B cell (primary cell): ENCODE data around the gene UBQLN4. TPM values are rescaled to one million over a fixed set of nuclear protein-coding genes. Genes with fewer than 3 reads are reported as not detected.
A peak's percentile ranks its signal among the peaks of the same experiment; 100 is the strongest.

Experiments used
- ATAC-seq: fragments of 200-7000 bp; cut with Tn5 transposase; one replicate; pipeline ENCODE4 v1.10.0; 2021; ENCODE audit warnings: low read depth, mild to moderate bottlenecking, moderate number of reproducible peaks, moderate library complexity
- CTCF ChIA-PET: fragments of 350-600 bp; sonication (Branson Sonifier 250); formaldehyde crosslinking; loops from one replicate; lab custom pipeline; 2021; ENCODE audit warnings: antibody characterized with exemption, inconsistent platforms; lab: Charles Lee
- POLR2A ChIA-PET: fragments of 350-600 bp; sonication (Branson Sonifier 250); formaldehyde crosslinking; loops from one replicate; lab custom pipeline; 2021; ENCODE audit warnings: antibody characterized with exemption; lab: Charles Lee
- DNase-seq: peaks from one replicate; pipeline ENCODE4 v3.0.0; 2013
- H2AFZ ChIP-seq: 2 replicates; pipeline ENCODE4 v1.6.1; 2012; ENCODE audit warnings: mild to moderate bottlenecking, low read depth, low read length; ENCODE audit not compliant: insufficient read depth, poor library complexity, severe bottlenecking
- H3K27ac ChIP-seq, 2 donors: 1 replicate in 1 of 2; 2 replicates in 1 of 2; pipeline ENCODE4 v1.5.1; 2012 to 2013; ENCODE audit warnings: low read length in 2 of 2, mild to moderate bottlenecking in 2 of 2, moderate library complexity in 1 of 2
- H3K27me3 ChIP-seq, 4 experiments: fragments of 200-600 bp in 1 of 4; sonication (generic) in 1 of 4; replicated peaks in 1 of 4; 1 replicate in 2 of 4; 2 replicates in 2 of 4; pipeline versions ENCODE4 v1.6.1 to v1.7.0; 2013 to 2016; ENCODE audit warnings: low read length in 3 of 4, mild to moderate bottlenecking in 2 of 4, mixed read lengths in 1 of 4, moderate library complexity in 1 of 4; ENCODE audit not compliant: insufficient read depth in 4 of 4, control insufficient read depth in 3 of 4; ENCODE audit errors: control extremely low read depth in 1 of 4
- H3K36me3 ChIP-seq, 2 experiments: replicated peaks in 1 of 2; 1 replicate in 1 of 2; 2 replicates in 1 of 2; pipeline versions ENCODE4 v1.6.1 to v1.7.1; 2013; ENCODE audit warnings: low read length in 1 of 2; ENCODE audit not compliant: insufficient read depth in 2 of 2, control insufficient read depth in 1 of 2; ENCODE audit errors: control extremely low read depth in 1 of 2, extremely low read depth in 1 of 2
- H3K4me1 ChIP-seq, 2 donors: fragments of 200-600 bp in 1 of 2; sonication (generic) in 1 of 2; 1 replicate in 1 of 2; 2 replicates in 1 of 2; pipeline versions ENCODE4 v1.5.1 to v1.6.1; 2013 to 2017; ENCODE audit warnings: low read length in 2 of 2; ENCODE audit not compliant: control insufficient read depth in 2 of 2, insufficient read depth in 2 of 2
- H3K4me2 ChIP-seq: replicated peaks from 2 replicates; pipeline ENCODE3; 2012; ENCODE audit warnings: mild to moderate bottlenecking, low read depth, low read length; ENCODE audit not compliant: poor library complexity, severe bottlenecking
- H3K4me3 ChIP-seq, 5 experiments: fragments of 200-600 bp in 1 of 5; sonication (generic) in 1 of 5; 1 replicate in 3 of 5; 2 replicates in 2 of 5; pipeline versions ENCODE4 v1.5.1 to v1.7.0; 2011 to 2016; ENCODE audit warnings: low read length in 4 of 5, mild to moderate bottlenecking in 4 of 5, low read depth in 2 of 5, control low read depth in 1 of 5, moderate library complexity in 1 of 5; ENCODE audit not compliant: insufficient read depth in 1 of 5; ENCODE audit errors: control extremely low read depth in 1 of 5, extremely low read depth in 1 of 5
- H3K79me2 ChIP-seq: fragments of 200-600 bp; sonication (generic); one replicate; pipeline ENCODE4 v1.6.0; 2016; ENCODE audit warnings: low read length; ENCODE audit not compliant: control insufficient read depth, insufficient read depth
- H3K9ac ChIP-seq: fragments of 200-600 bp; sonication (generic); 2 replicates; pipeline ENCODE4 v1.6.1; 2017; ENCODE audit warnings: mild to moderate bottlenecking, low read length, moderate library complexity
- H3K9me3 ChIP-seq, 3 donors: one replicate each; pipeline versions ENCODE4 v1.6.1 to v1.7.1; 2013; ENCODE audit warnings: low read length in 2 of 3; ENCODE audit not compliant: control insufficient read depth in 2 of 3, insufficient read depth in 1 of 3; ENCODE audit errors: control extremely low read depth in 1 of 3
- H4K20me1 ChIP-seq: 2 replicates; pipeline ENCODE4 v1.6.0; 2012; ENCODE audit warnings: mild to moderate bottlenecking, low read length; ENCODE audit not compliant: insufficient read depth, control insufficient read depth, poor library complexity, severe bottlenecking
- H3K27ac Mint-ChIP-seq: one replicate; pipeline ENCODE4 v1.8.0; 2021; ENCODE audit warnings: mixed read lengths
- H3K27me3 Mint-ChIP-seq: one replicate; pipeline ENCODE4 v1.8.0; 2021; ENCODE audit warnings: mixed read lengths
- H3K4me1 Mint-ChIP-seq: one replicate; pipeline ENCODE4 v1.8.0; 2021; ENCODE audit warnings: mixed read lengths
- H3K4me3 Mint-ChIP-seq: one replicate; pipeline ENCODE4 v1.8.0; 2021; ENCODE audit warnings: mixed read lengths
- H3K9me3 Mint-ChIP-seq: one replicate; pipeline ENCODE4 v1.8.0; 2022; ENCODE audit warnings: mixed read lengths; ENCODE audit not compliant: insufficient read depth
- CTCF ChIP-seq: fragments of 200-600 bp; IDR thresholded peaks from one replicate; pipeline ENCODE4 v1.8.0; 2022; ENCODE audit warnings: antibody characterized with exemption, mild to moderate bottlenecking
- EZH2 ChIP-seq: IDR thresholded peaks from 2 replicates; pipeline ENCODE4 v1.6.1; 2012; ENCODE audit warnings: borderline replicate concordance, low read depth, mild to moderate bottlenecking, moderate library complexity, low read length; ENCODE audit not compliant: insufficient read depth, poor library complexity, severe bottlenecking
- WGBS: methylation state at CpG from one replicate; pipeline ENCODE4 v1.1.5; 2013; ENCODE audit warnings: missing lambda C conversion rate; ENCODE audit not compliant: insufficient coverage; 5-methylcytosine and 5-hydroxymethylcytosine counted together
- intact Hi-C: fragments of 100-400 bp; cut with micrococcal nuclease; formaldehyde crosslinking; loops from one replicate; pipeline ENCODE4 v1.10.0; 2022
- polyA plus RNA-seq: library from polyadenylated mRNA; depleted of rRNA; stranded (reverse); fragments of >200 nt; gene quantifications from 2 replicates; pipeline ENCODE4 v1.2.3, GENCODE V29; 2012
- total RNA-seq, 2 donors: library from RNA; stranded (reverse); fragments of 120-200 nt in 1 of 2; gene quantifications; 1 replicate in 1 of 2; 2 replicates in 1 of 2; pipeline versions ENCODE4 v1.2.3 to v1.2.4, GENCODE V29; 2013 to 2022

The UBQLN4 gene
- total and polyA plus RNA-seq, 2 donors (not counting 1 experiment from before 2014, with no cell fraction given), result 20.9 to 39.0 TPM

- H3K4me3 Mint-ChIP-seq, result peak overlapping the region; percentile 72
- no peak for TF ChIP-seq CTCF
- TF ChIP-seq EZH2, result no peak
- Histone ChIP-seq H3K4me2 (peak overlapping the region; percentile 81), H3K36me3 (no peaks in the 10 kb centered on the region), H3K4me1 (peaks cover 23 to 25% of the 10 kb centered on the region in 2 donors), H3K27me3 (no peaks in the 10 kb centered on the region), H3K27ac (peak overlapping the region in 1 of 2 donors; percentile 93), H3K4me3 (no peak overlapping the region), H3K79me2 (no peaks in the 10 kb centered on the region), H3K9me3 (peaks cover 0 to 3% (median 0%) of the 10 kb centered on the region in 3 donors), H3K9ac (peak overlapping the region; percentile 61), H4K20me1 (no peaks in the 10 kb centered on the region), H2AFZ (no peak overlapping the region)
- H3K27ac Mint-ChIP-seq, result peak overlapping the region; percentile 95
- POLR2A ChIA-PET, result interaction anchor here (1.2 to 5.2 kb wide), 3 partner anchors 19 to 34 kb away, joined by 3 to 29 read pairs (median 23); partner anchors contain the start of gene LMNA
- intact Hi-C loops, result loop anchor here (1.0 to 2.0 kb wide), 4 partner anchors 18 to 409 kb away; partner anchors contain the start of genes LMNA and PMF1
- peaks cover 31% of the 10 kb centered on the region for H3K4me1 Mint-ChIP-seq
- 100% methylated on average over 1 of the region's 3 CpGs for WGBS
- CTCF ChIA-PET, result interaction anchor here (0.6 to 23.7 kb wide), 17 partner anchors 11 to 504 kb away, joined by 3 to 970 read pairs (median 6); partner anchors contain the start of genes LMNA, MEX3A and SMG5
- DNase-seq (peak; percentile 43), ATAC-seq (no peak)
- no peaks in the 10 kb centered on the region for H3K9me3 Mint-ChIP-seq
- no peaks in the 10 kb centered on the region for H3K27me3 Mint-ChIP-seq
These were observed 42.4 kb upstream of the UBQLN4 start for GRCh38 chr1:156095906-156096508.

- H3K9me3 Mint-ChIP-seq, result no peaks in the 10 kb centered on the region
- no peaks in the 10 kb centered on the region for H3K9me3 ChIP-seq
- POLR2A ChIA-PET, result interaction anchor here (2.2 kb wide), 1 partner anchor 36 kb away, joined by 5 read pairs; no protein-coding TSS in a partner anchor
- H3K4me1 Mint-ChIP-seq, result peaks cover 14% of the 10 kb centered on the region
- no peak overlapping the region for H3K4me3 ChIP-seq
- CTCF ChIA-PET, result interaction anchor here (0.9 to 23.7 kb wide), 9 partner anchors 9 to 133 kb away, joined by 3 to 970 read pairs (median 6); partner anchors contain the start of genes LMNA and MEX3A
- intact Hi-C loops, result no loop called here
- no CpG with 5 or more reads among the region's 2 CpGs for WGBS
- no peaks in the 10 kb centered on the region for H3K36me3 ChIP-seq
- ATAC-seq (no peak), DNase-seq (no peak)
- H3K27me3 ChIP-seq, result peaks cover 0 to 14% (median 5%) of the 10 kb centered on the region in 4 experiments
- peaks cover 4% of the 10 kb centered on the region for H3K27me3 Mint-ChIP-seq
- H2AFZ ChIP-seq, result no peak overlapping the region
- no peak overlapping the region for H3K4me2 ChIP-seq
- no peak overlapping the region for H3K27ac ChIP-seq
- no peak overlapping the region for H3K27ac Mint-ChIP-seq
- no peaks in the 10 kb centered on the region for H4K20me1 ChIP-seq
- H3K9ac ChIP-seq, result no peak overlapping the region
- H3K79me2 ChIP-seq, result no peaks in the 10 kb centered on the region
- no peak for TF ChIP-seq CTCF
- peaks cover 16 to 19% of the 10 kb centered on the region in 2 donors for H3K4me1 ChIP-seq
- no peak overlapping the region for H3K4me3 Mint-ChIP-seq
These were observed 38.0 kb upstream of the UBQLN4 start for GRCh38 chr1:156091610-156092009.
